GM18868 (cell line): Measurements from ENCODE around the gene GPR160.

Experiments
- ATAC-seq: cut with Tn5 transposase; IDR thresholded peaks from one replicate; pipeline ENCODE4 v1.9.1; 2021; ENCODE audit warnings: mild to moderate bottlenecking, moderate library complexity; ENCODE audit not compliant: unreplicated experiment

GPR160 gene

DNA sequence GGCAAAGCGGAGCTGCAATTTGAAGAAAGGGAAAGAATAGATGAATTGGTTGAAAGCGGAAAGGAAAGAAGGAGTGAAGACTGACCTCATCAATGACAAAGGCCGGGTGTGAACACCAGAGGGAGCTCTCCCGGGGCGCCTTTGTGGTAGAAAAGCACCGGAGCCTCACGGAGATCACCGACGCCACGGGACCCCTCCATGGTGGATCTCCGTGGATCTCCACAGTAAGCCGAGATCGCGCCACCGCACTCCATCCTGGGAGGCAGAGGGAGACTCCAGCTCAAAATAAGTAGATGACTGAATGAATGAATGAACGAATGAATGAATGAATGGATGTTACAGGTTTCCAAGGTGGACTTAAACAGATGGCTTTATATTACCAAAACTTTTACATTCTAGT is 25.0 kb downstream of the GPR160 start:
- ATAC-seq = no peak

DNA sequence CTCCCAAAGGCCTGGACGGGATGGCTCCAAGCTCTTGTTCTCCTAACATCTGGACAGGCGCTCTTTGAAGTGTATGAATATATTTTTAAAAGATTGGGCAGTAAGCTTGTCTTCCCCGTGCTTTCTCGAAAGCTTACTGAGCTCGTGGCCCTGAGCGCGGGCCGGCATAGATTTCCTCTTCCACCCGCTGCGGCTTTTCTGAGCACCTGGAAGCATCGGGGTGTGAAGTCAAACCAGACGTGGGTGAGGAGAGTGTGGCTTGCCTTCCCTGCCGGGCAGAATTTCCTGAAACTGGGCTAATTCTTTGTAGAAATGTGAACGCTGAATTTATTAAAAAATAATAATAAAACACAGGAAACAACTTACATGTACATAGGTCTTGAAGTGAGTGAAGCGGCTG is 25.9 kb downstream of the GPR160 start:
- ATAC-seq = no peak

DNA sequence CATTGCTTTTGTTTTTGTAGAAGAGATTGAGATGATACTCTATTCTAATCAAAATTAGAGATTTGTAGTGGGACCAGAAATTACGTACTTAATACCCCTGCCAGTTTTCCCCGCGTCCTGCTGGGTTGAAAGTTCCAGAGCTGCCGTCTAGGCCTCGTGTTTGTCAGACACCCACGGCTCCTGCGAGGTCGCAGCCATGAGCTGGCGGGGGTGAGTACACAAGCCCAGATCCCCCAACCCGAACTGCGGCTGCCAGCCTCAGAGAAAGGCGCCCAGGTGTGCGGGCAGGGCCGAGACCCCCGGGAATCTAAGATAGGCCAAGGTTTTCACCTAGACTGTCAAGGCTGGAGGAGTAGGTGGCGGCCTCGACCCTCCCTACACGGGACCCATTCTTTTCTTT is 26.3 kb downstream of the GPR160 start:
- ATAC-seq = no peak

- ATAC-seq = no peak
Observed at GRCh38 chr3:170075441-170076091, 37.8 kb downstream of the GPR160 start.

DNA sequence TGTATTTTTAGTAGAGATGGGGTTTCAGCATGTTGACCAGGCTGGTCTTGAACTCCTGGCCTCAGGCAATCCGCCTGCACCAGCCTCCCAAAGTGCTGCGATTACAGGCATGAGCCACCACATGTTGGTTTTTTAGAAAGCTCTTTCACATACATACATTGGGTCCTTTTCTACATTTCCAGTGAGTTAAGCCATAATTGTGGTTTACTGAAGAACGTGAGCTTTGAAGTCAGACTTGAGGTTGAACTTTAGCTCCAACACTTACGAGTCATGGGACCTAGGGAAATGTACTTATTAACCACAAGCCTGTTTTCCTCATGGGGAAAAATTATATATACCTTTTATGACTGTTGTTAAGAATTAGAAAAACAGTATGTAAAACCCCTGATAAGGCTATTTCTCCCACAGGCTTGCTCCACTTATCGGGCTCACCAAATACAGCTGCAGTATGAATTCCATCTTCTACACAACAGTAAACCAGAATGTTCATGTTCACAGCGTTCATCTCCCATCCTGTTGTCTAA is 39.0 kb downstream of the GPR160 start:
- no peak for ATAC-seq

- ATAC-seq = no peak
Observed at GRCh38 chr3:170077361-170077760, 39.6 kb downstream of the GPR160 start.

DNA sequence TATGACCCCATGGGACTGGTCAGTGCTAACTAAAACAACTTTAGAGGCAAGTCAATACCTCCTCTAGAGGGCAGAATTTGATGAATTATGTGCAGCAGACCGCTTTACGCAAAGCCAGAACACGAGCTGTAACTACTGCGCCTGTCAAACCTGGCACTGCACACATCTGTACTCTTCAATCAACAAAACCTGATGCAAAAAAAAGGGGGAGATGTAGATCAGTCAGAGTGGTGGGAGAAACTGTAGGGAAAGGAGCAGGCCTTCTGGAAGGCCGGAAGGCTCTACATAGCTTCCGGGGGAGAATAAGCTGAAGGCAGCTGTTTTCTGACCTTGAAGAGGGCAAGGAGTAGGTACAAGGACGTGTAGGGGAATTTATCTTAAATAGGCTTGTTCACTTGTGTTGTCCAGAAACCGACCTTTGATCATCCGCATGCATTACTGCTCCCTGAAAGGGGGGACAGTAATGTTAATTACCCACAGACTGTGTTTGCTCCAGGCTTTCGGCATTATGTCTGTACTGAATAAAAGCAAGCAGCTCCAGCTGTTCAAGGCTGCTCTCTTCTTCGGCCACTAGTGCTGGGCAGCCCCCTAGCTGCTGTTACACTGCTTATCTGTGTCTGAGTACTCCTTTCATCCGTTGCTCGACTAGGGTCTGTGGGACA is 41.0 kb downstream of the GPR160 start:
- no peak for ATAC-seq

- ATAC-seq = no peak
Observed at GRCh38 chr3:170079536-170080165, 41.9 kb downstream of the GPR160 start.

DNA sequence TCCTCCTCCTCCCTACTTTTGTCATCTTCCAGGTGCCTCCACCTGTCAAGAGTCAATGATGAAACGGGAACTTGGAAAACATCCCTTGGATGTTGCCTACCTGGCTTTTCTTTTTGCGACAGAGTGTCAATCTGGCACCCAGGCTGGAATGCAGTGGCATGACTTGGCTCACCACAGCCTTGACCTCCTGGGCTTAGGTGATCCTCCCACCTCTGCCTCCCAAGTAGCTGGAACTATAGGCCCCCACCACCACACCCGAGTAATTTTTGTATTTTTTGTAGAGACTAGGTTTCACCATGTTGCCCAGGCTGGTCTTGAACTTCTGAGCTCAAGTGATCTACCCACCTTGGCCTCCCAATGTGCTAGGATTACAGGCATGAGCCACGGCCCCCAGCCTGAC is 42.8 kb downstream of the GPR160 start:
- ATAC-seq = no peak

DNA sequence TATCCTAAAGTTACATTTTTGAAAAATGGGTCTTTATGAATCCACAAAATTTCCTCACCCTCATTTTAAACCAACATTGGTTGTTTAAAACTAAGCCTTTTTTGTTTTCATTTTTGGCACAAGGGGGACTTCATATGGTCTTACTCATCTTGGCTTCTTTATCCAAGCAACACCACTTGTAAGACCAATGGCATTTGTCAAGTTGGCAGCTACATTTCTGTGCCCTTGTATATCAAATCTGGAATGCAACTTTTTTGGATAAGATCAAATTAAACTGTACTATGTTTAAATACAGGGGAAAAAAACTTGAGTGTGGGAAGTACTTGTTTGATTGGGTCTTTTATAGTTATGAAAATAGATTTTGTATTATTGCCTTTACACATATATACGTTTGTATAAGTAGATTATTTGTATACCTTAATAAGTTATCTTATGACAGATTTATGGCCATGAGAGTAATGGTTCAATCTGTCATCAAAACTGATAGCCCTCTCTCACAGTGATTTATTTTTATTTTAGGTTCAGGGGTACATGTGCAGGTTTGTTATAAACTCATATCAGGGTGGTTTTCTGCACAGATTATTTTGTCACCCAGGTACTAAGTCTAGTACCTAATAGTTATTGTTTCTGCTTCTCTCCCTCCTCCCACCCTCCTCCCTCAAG is 43.4 kb downstream of the GPR160 start:
- ATAC-seq = no peak

DNA sequence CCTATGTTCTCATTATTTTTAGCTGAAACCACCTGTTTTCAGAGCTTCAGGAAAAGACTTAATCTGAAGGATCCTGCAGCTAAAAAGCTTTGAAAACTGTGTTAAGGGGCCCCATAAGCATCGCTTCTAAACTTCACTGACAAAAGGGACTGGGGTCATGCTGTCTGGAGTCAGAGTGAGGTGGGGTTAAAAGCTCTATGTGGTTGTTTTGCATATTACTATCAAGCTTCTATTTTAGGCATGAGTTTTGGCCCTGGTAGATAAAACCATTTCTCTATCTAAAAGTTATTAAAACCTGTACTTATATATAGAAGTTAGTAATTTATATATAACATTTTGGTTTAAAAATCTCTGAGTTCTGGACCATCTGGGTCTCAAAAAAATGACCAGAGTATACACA is 45.5 kb downstream of the GPR160 start:
- ATAC-seq = peak; percentile 37

DNA sequence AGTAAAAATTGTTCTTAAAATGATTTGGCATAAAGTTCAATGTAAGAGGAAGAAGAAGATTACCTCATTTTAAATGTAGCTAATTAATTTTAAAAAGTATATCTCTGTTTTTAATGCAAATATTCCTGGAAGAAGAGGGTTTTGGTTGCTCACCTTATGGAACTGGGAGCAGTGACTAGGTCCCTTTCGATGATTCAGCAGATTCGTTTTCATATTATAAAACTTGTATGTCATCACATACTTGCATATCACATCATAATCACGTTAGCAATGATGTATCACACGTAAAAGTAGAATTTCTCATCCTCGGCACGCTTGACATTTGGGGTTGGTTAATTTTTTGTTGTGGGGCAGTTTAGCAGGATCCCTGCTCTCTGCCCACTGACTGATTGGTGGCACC is 47.6 kb downstream of the GPR160 start:
- ATAC-seq = no peak

DNA sequence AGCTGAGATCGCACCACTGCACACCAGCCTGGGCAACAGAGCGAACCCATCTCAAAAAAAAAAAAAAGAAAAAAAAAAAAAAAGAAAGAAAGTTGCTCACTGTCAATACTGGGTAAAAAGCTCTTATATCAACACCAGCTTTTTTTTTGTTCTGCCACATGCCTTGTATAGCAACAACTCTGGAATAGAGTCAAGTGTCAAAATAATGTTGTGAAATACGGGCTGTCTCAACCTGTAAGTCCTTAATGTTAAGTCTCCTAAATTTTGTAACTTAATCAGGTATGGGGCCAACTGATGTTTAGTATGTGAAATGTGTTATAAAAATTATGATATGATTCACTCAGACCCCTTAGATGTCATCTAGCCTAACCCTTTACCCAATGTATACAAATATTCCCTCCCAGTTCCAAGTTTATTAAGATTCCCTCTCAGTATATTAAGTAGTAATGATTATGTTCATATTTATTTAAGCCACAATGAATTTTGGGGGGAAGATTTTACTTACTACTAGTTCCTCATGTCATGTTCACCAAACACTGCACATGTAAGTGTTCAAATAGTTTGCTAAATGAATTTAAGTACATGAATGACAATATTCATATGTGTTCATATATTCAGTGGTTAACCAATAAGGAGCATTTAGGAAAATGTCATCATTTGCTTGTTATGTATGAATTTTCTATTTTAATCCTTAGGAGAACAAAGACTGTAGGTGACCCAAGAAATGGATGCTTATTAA is 52.2 kb downstream of the GPR160 start:
- no peak for ATAC-seq

DNA sequence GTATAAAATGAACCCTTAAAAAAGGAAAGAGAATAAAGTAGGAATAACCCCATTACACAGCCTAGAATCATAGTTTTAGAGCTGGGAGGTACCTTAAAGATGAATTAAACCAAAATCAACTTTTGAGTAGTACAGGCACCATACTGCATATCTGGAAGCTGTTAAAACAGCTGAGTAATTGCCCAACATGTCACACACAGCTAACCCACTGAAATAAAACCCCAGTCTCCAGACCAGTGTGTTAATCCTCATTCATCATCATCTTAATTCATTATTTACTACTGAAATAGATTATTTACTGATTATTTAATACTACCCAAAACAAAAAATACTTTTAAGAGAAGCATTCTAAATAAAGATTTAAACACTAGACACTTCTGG is 52.8 kb downstream of the GPR160 start:
- ATAC-seq = no peak

GRCh38 chr3:170092907-170093306 is 55.1 kb downstream of the GPR160 start:
- no peak for ATAC-seq

- ATAC-seq = no peak
Observed at GRCh38 chr3:170095771-170096170, 58.0 kb downstream of the GPR160 start.

DNA sequence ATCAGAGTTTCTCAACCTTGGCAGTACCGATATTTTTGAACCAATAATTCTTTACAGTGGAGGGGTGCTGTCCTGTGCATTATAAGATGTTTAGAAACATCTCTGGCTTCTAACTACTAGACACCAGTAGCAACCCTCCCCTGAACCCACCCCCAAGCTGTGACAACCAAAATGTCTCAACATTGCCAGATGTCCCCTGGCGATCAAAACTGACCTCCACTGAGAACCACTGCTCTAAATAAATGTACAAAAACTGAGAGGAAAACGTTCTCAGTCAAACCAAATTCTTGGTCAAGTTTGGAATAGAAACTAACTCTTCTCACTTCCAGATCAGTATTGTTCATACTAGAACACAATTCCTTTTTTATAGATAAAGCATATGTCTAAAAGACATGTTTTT is 58.5 kb downstream of the GPR160 start:
- no peak for ATAC-seq

- no peak for ATAC-seq
Observed at GRCh38 chr3:170098753-170099152, 61.0 kb downstream of the GPR160 start.

DNA sequence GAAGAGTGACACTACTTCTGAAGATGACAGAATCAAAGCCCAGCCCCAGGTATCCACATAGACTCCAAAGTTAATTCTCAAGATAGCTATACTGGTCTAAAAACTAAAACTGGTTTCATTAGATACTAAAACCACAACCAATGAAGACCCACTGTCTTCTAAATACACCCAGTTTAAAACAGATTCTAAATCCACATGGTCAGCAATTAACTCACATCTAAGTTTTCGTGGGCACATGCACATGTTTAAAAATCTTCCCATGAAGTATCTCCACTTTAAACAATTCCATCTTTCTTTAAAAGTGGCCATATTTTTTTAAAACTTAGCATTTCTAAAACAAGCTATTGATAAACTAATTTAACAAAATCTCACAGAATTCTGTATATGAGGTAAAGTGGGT is 63.1 kb downstream of the GPR160 start:
- ATAC-seq = no peak

GRCh38 chr3:170102431-170102830 is 64.6 kb downstream of the GPR160 start:
- ATAC-seq = no peak

DNA sequence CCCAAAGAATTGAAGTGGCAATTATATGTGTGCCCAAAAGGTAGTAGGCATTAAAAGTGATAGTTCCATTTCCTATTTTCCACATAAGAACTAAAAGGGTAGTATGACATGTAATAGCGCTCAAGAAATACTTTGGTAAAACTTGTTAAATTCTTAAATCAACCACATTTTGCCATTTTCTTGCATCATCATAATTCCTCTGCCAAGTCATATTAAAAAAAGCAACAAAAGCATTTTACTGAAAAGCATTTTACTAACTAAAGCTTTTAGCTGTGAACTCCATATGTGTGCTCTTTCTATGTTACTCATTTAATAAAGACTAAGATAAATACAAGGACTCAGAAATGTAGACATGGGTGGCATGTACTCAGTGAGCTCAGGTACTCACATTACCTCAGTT is 70.1 kb downstream of the GPR160 start:
- ATAC-seq = no peak
